ENCODE results near the gene CDK19.
"Not testable (repeated sequence)": the region's sequence is repeated elsewhere in the genome, so short reads cannot be mapped to it uniquely, and the experiment has no call there.

The CDK19 gene

GRCh38 chr6:110581679-110582078 is 233.6 kb downstream of the CDK19 start:
- TF ChIP-seq GATA1 (IDR thresholded peaks at IDR 0.05; ENCODE audit: low read depth, low read length) (no peak), POLR2A (IDR thresholded peaks at IDR 0.05; ENCODE audit: low read length) (no peak)
- DNase-seq = no peak

GRCh38 chr6:110577596-110578167 is 237.6 kb downstream of the CDK19 start:
- not testable (repeated sequence) for DNase-seq

- no peak for DNase-seq
These were observed 239.3 kb downstream of the CDK19 start for GRCh38 chr6:110575925-110576463.

GRCh38 chr6:110574817-110575216 is 240.5 kb downstream of the CDK19 start:
- TF ChIP-seq GATA1 (IDR thresholded peaks at IDR 0.05; ENCODE audit: low read depth, low read length) (no peak), POLR2A (IDR thresholded peaks at IDR 0.05; ENCODE audit: low read length) (no peak)
- no peak for DNase-seq

More at GRCh38 chr6:110575925-110576463, 239.3 kb downstream of the CDK19 start:
- TF ChIP-seq GATA1 (IDR thresholded peaks at IDR 0.05; ENCODE audit: low read depth, low read length) (no peak), POLR2A (IDR thresholded peaks at IDR 0.05; ENCODE audit: low read length) (no peak)

- no peak for DNase-seq
- TF ChIP-seq POLR2A (IDR thresholded peaks at IDR 0.05; ENCODE audit: low read length) = no peak
- no peak for TF ChIP-seq GATA1 (IDR thresholded peaks at IDR 0.05; ENCODE audit: low read depth, low read length)
These were observed 241.7 kb downstream of the CDK19 start for GRCh38 chr6:110573537-110573936.

GRCh38 chr6:110573136-110573535 is 242.1 kb downstream of the CDK19 start:
- DNase-seq = no peak
- TF ChIP-seq GATA1 (IDR thresholded peaks at IDR 0.05; ENCODE audit: low read depth, low read length) (no peak), POLR2A (IDR thresholded peaks at IDR 0.05; ENCODE audit: low read length) (no peak)

- TF ChIP-seq POLR2A (IDR thresholded peaks at IDR 0.05; ENCODE audit: low read length) = no peak
- no peak for TF ChIP-seq GATA1 (IDR thresholded peaks at IDR 0.05; ENCODE audit: low read depth, low read length)
- no peak for DNase-seq
These were observed 247.1 kb downstream of the CDK19 start for GRCh38 chr6:110567957-110568696.

GRCh38 chr6:110566346-110567125 is 248.7 kb downstream of the CDK19 start:
- TF ChIP-seq POLR2A (IDR thresholded peaks at IDR 0.05; ENCODE audit: low read length) (no peak), GATA1 (IDR thresholded peaks at IDR 0.05; ENCODE audit: low read depth, low read length) (no peak)
- no peak for DNase-seq

- no peak for DNase-seq
- no peak for TF ChIP-seq POLR2A (IDR thresholded peaks at IDR 0.05; ENCODE audit: low read length)
- no peak for TF ChIP-seq GATA1 (IDR thresholded peaks at IDR 0.05; ENCODE audit: low read depth, low read length)
These were observed 250.4 kb downstream of the CDK19 start for GRCh38 chr6:110564703-110565421.

GRCh38 chr6:110563711-110564110 is 251.6 kb downstream of the CDK19 start:
- TF ChIP-seq GATA1 (IDR thresholded peaks at IDR 0.05; ENCODE audit: low read depth, low read length) (no peak), POLR2A (IDR thresholded peaks at IDR 0.05; ENCODE audit: low read length) (no peak)
- no peak for DNase-seq

- no peak for DNase-seq
- no peak for TF ChIP-seq POLR2A (IDR thresholded peaks at IDR 0.05; ENCODE audit: low read length)
- TF ChIP-seq GATA1 (IDR thresholded peaks at IDR 0.05; ENCODE audit: low read depth, low read length) = no peak
These were observed 252.9 kb downstream of the CDK19 start for GRCh38 chr6:110562316-110562915.

- TF ChIP-seq POLR2A (IDR thresholded peaks at IDR 0.05; ENCODE audit: low read length) (no peak), GATA1 (IDR thresholded peaks at IDR 0.05; ENCODE audit: low read depth, low read length) (no peak)
- no peak for DNase-seq
These were observed 253.6 kb downstream of the CDK19 start for GRCh38 chr6:110561696-110562095.

- TF ChIP-seq POLR2A (IDR thresholded peaks at IDR 0.05; ENCODE audit: low read length) (no peak), GATA1 (IDR thresholded peaks at IDR 0.05; ENCODE audit: low read depth, low read length) (no peak)
- no peak for DNase-seq
These were observed 254.3 kb downstream of the CDK19 start for GRCh38 chr6:110561008-110561396.

All from erythroblast (primary cell).